Measurements from ENCODE around the gene MESP1. TPM values are rescaled to one million over a fixed set of nuclear protein-coding genes. Genes with fewer than 3 reads are reported as not detected.

MESP1 gene
- total and polyA plus RNA-seq, 10 of the 15 experiments (the other 5 are each of a cell fraction or from before 2014, with no cell fraction given): 0.04 to 1.1 (median 0.57) TPM; not detected in 2

DNA sequence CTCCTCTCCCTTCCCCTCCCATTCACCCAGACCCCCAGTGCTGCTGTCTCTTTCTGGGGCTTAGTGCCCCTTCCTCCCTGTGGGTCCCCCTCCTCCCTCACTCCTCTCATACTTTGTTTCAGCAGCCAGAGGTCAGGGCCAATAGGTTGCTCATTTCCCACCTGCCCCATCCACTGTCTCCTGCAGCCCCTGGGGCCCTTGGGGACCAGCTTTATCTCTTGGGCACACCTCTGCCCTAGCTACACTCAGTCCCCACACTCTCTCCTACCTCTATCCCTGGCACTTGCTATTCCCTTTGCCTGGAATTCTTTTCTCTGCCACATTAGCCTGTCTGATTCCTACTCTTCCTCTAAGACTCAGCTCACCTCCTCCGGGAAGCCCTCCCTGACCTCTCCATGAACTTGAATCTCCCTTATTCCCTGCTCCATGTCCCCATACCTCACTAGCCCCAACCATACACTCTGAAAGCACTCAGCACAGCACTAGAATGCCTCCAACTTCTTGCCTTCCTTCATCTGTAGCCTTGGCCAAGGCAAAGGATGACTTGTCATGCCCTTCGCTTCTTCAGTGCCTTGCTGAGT, 49.0 kb upstream of the MESP1 start:
- RAD21 ChIA-PET (ENCODE audit: unreplicated experiment): no interaction called here
- POLR2A ChIA-PET: no interaction called here
- BruUV-seq (replicated peaks): no TSS peak
- H2AFZ ChIP-seq (ENCODE audit: control insufficient read depth, low read depth, low read length): no peak overlapping the region
- FAIRE-seq (no peak), ATAC-seq (no peak), DNase-seq (ENCODE audit: low read depth, low spot score) (no peak)
- no peak overlapping the region for H3K27ac ChIP-seq (ENCODE audit: control insufficient read depth, insufficient read depth)
- no peaks in the 10 kb centered on the region for H3K27me3 ChIP-seq (replicated peaks in 1 of 2; ENCODE audit: control insufficient read depth in 2 of 2, insufficient read depth in 2 of 2, low read length in 1 of 2)
- no peak overlapping the region for H3K4me2 ChIP-seq (ENCODE audit: control insufficient read depth, insufficient read depth)
- no peak overlapping the region for H3K4me3 ChIP-seq
- H3K4me1 ChIP-seq (ENCODE audit: control insufficient read depth, insufficient read depth, low read length): no peaks in the 10 kb centered on the region
- CTCF ChIA-PET: no interaction called here
- no peak overlapping the region for H3K9ac ChIP-seq (ENCODE audit: control insufficient read depth, insufficient read depth, low read length)
- H4K20me1 ChIP-seq (ENCODE audit: control insufficient read depth, insufficient read depth): no peaks in the 10 kb centered on the region
- H3K79me2 ChIP-seq (ENCODE audit: control insufficient read depth, insufficient read depth, low read length): no peaks in the 10 kb centered on the region
- WGBS (ENCODE audit: insufficient coverage, insufficient replicate concordance, low lambda C conversion rate, missing lambda C conversion rate): 97% methylated on average over 2 of the region's 2 CpGs
- TF ChIP-seq POU2F2 (IDR thresholded peaks at IDR 0.05; ENCODE audit: borderline replicate concordance, low read depth, low read length) (no peak), CREB1 (IDR thresholded peaks at IDR 0.05; ENCODE audit: low read depth) (no peak), DPF2 (IDR thresholded peaks at IDR 0.05) (no peak), PAX8 (IDR thresholded peaks at IDR 0.05) (no peak), RCOR1 (conservative IDR thresholded peaks at IDR 0.05; ENCODE audit: low read depth, low read length) (no peak)
- TF ChIP-seq, protein P1, sequence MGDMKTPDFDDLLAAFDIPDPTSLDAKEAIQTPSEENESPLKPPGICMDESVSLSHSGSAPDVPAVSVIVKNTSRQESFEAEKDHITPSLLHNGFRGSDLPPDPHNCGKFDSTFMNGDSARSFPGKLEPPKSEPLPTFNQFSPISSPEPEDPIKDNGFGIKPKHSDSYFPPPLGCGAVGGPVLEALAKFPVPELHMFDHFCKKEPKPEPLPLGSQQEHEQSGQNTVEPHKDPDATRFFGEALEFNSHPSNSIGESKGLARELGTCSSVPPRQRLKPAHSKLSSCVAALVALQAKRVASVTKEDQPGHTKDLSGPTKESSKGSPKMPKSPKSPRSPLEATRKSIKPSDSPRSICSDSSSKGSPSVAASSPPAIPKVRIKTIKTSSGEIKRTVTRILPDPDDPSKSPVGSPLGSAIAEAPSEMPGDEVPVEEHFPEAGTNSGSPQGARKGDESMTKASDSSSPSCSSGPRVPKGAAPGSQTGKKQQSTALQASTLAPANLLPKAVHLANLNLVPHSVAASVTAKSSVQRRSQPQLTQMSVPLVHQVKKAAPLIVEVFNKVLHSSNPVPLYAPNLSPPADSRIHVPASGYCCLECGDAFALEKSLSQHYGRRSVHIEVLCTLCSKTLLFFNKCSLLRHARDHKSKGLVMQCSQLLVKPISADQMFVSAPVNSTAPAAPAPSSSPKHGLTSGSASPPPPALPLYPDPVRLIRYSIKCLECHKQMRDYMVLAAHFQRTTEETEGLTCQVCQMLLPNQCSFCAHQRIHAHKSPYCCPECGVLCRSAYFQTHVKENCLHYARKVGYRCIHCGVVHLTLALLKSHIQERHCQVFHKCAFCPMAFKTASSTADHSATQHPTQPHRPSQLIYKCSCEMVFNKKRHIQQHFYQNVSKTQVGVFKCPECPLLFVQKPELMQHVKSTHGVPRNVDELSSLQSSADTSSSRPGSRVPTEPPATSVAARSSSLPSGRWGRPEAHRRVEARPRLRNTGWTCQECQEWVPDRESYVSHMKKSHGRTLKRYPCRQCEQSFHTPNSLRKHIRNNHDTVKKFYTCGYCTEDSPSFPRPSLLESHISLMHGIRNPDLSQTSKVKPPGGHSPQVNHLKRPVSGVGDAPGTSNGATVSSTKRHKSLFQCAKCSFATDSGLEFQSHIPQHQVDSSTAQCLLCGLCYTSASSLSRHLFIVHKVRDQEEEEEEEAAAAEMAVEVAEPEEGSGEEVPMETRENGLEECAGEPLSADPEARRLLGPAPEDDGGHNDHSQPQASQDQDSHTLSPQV (IDR thresholded peaks at IDR 0.05): no peak
- TF ChIP-seq, protein P2, sequence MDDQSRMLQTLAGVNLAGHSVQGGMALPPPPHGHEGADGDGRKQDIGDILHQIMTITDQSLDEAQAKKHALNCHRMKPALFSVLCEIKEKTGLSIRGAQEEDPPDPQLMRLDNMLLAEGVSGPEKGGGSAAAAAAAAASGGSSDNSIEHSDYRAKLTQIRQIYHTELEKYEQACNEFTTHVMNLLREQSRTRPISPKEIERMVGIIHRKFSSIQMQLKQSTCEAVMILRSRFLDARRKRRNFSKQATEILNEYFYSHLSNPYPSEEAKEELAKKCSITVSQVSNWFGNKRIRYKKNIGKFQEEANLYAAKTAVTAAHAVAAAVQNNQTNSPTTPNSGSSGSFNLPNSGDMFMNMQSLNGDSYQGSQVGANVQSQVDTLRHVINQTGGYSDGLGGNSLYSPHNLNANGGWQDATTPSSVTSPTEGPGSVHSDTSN (IDR thresholded peaks at IDR 0.05; ENCODE audit: insufficient replicate concordance, low read depth, low read length): no peak
- TF ChIP-seq, protein P3, sequence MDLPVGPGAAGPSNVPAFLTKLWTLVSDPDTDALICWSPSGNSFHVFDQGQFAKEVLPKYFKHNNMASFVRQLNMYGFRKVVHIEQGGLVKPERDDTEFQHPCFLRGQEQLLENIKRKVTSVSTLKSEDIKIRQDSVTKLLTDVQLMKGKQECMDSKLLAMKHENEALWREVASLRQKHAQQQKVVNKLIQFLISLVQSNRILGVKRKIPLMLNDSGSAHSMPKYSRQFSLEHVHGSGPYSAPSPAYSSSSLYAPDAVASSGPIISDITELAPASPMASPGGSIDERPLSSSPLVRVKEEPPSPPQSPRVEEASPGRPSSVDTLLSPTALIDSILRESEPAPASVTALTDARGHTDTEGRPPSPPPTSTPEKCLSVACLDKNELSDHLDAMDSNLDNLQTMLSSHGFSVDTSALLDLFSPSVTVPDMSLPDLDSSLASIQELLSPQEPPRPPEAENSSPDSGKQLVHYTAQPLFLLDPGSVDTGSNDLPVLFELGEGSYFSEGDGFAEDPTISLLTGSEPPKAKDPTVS (IDR thresholded peaks at IDR 0.05; ENCODE audit: low read depth, low read length): no peak
- no peaks in the 10 kb centered on the region for H3K36me3 ChIP-seq (ENCODE audit: control insufficient read depth in 2 of 2, insufficient read depth in 2 of 2, low read length in 1 of 2)
- no peaks in the 10 kb centered on the region for H3K9me3 ChIP-seq (replicated peaks; ENCODE audit: control insufficient read depth, insufficient read depth, low read length)
- SMC1A ChIA-PET (ENCODE audit: uncharacterized antibody, unreplicated experiment): no interaction called here
- intact Hi-C loops (cut with micrococcal nuclease; ENCODE audit: unreplicated experiment) (no loop called here), in situ Hi-C loops (cut with MboI) (no loop called here)

Measured in GM12878 (cell line).